H9 (cell line): ENCODE results near the gene ATG5. TPM values are rescaled to one million over a fixed set of nuclear protein-coding genes. Genes with fewer than 3 reads are reported as not detected.

Experiments
- DNase-seq: peaks from one replicate; pipeline ENCODE4 v3.0.0-alpha.2; 2017
- H2AFZ ChIP-seq: one replicate; pipeline ENCODE4 v1.6.1; 2013; ENCODE audit warnings: mild to moderate bottlenecking, low read length, control low read depth, moderate library complexity
- H2AK5ac ChIP-seq: 2 replicates; pipeline ENCODE4 v1.6.1; 2013; ENCODE audit warnings: low read length, control low read depth, mixed read lengths; ENCODE audit not compliant: insufficient read length
- H2BK120ac ChIP-seq: one replicate; pipeline ENCODE4 v1.6.1; 2013; ENCODE audit warnings: low read depth, mild to moderate bottlenecking, low read length, control low read depth, inconsistent platforms; ENCODE audit not compliant: poor library complexity, severe bottlenecking
- H2BK12ac ChIP-seq: 2 replicates; pipeline ENCODE4 v1.6.1; 2013; ENCODE audit warnings: low read length, control low read depth, mixed read lengths, low read depth; ENCODE audit not compliant: insufficient read length
- H2BK15ac ChIP-seq: 2 replicates; pipeline ENCODE4 v1.6.1; 2013; ENCODE audit warnings: low read depth, low read length, control low read depth
- H2BK20ac ChIP-seq: one replicate; pipeline ENCODE4 v1.6.1; 2013; ENCODE audit warnings: low read depth, mild to moderate bottlenecking, low read length, control low read depth, inconsistent platforms; ENCODE audit not compliant: poor library complexity, severe bottlenecking
- H2BK5ac ChIP-seq: 2 replicates; pipeline ENCODE4 v1.6.1; 2013; ENCODE audit warnings: low read length, control low read depth, mixed read lengths; ENCODE audit not compliant: insufficient read length
- H3K14ac ChIP-seq: 2 replicates; pipeline ENCODE4 v1.6.1; 2013; ENCODE audit warnings: low read length, control low read depth; ENCODE audit not compliant: insufficient read depth
- H3K18ac ChIP-seq: 2 replicates; pipeline ENCODE4 v1.6.1; 2013; ENCODE audit warnings: low read depth, mild to moderate bottlenecking, mixed read lengths, low read length, control low read depth; ENCODE audit not compliant: insufficient read length
- H3K23ac ChIP-seq: 2 replicates; pipeline ENCODE4 v1.6.1; 2013; ENCODE audit warnings: low read length, control low read depth, mixed read lengths, low read depth; ENCODE audit not compliant: insufficient read length
- H3K23me2 ChIP-seq: 2 replicates; pipeline ENCODE4 v1.6.1; 2013; ENCODE audit warnings: low read depth, mild to moderate bottlenecking, mixed read lengths, low read length, control low read depth; ENCODE audit not compliant: insufficient read length, poor library complexity, severe bottlenecking
- H3K27ac ChIP-seq: 2 replicates; pipeline ENCODE4 v1.5.1; 2013; ENCODE audit warnings: low read length, control low read depth, mixed read lengths, low read depth; ENCODE audit not compliant: insufficient read length
- H3K27me3 ChIP-seq: 2 replicates; pipeline ENCODE4 v1.6.1; 2013; ENCODE audit warnings: low read length, control low read depth, inconsistent platforms; ENCODE audit not compliant: insufficient read depth
- H3K4ac ChIP-seq: 2 replicates; pipeline ENCODE4 v1.6.1; 2013; ENCODE audit warnings: low read depth, mild to moderate bottlenecking, control low read depth, inconsistent platforms, low read length, moderate library complexity
- H3K4me1 ChIP-seq: 2 replicates; pipeline ENCODE4 v1.6.1; 2013; ENCODE audit warnings: low read length, control low read depth, inconsistent platforms; ENCODE audit not compliant: insufficient read depth
- H3K4me2 ChIP-seq: 2 replicates; pipeline ENCODE4 v1.6.1; 2013; ENCODE audit warnings: low read length, control low read depth, mixed read lengths; ENCODE audit not compliant: insufficient read length, insufficient read depth
- H3K56ac ChIP-seq: 2 replicates; pipeline ENCODE4 v1.6.1; 2013; ENCODE audit warnings: low read depth, mild to moderate bottlenecking, mixed read lengths, low read length, control low read depth; ENCODE audit not compliant: insufficient read length
- H3K79me1 ChIP-seq: 2 replicates; pipeline ENCODE4 v1.6.1; 2013; ENCODE audit warnings: low read depth, mild to moderate bottlenecking, moderate library complexity, low read length, control low read depth, inconsistent platforms; ENCODE audit not compliant: insufficient read depth, poor library complexity, severe bottlenecking
- H3K79me2 ChIP-seq: 2 replicates; pipeline ENCODE4 v1.6.1; 2013; ENCODE audit warnings: low read length, control low read depth, inconsistent platforms; ENCODE audit not compliant: insufficient read depth
- H3K9ac ChIP-seq: 2 replicates; pipeline ENCODE4 v1.6.1; 2013; ENCODE audit warnings: low read length, control low read depth, mixed read lengths; ENCODE audit not compliant: insufficient read length; ENCODE audit errors: extremely low read depth
- H3K9me3 ChIP-seq: one replicate; pipeline ENCODE4 v1.6.1; 2013; ENCODE audit warnings: low read depth, low read length, inconsistent platforms; ENCODE audit not compliant: control insufficient read depth
- H3T11ph ChIP-seq: one replicate; pipeline ENCODE4 v1.6.1; 2013; ENCODE audit warnings: mild to moderate bottlenecking, low read length, control low read depth, inconsistent platforms
- H4K20me1 ChIP-seq: one replicate; pipeline ENCODE4 v1.6.1; 2013; ENCODE audit not compliant: control insufficient read depth, insufficient read length, insufficient read depth
- H4K5ac ChIP-seq: 2 replicates; pipeline ENCODE4 v1.6.1; 2013; ENCODE audit warnings: low read depth, mild to moderate bottlenecking, mixed read lengths, low read length, control low read depth; ENCODE audit not compliant: insufficient read length
- H4K8ac ChIP-seq: replicated peaks from 2 replicates; pipeline ENCODE4 v1.6.1; 2013; ENCODE audit warnings: low read length, control low read depth, mixed read lengths, low read depth; ENCODE audit not compliant: insufficient read length
- H4K91ac ChIP-seq: 2 replicates; pipeline ENCODE4 v1.6.1; 2013; ENCODE audit warnings: low read depth, mild to moderate bottlenecking, moderate library complexity, mixed read lengths, low read length, control low read depth; ENCODE audit not compliant: insufficient read length
- H3K27ac Mint-ChIP-seq, 3 experiments: 2 replicates in 2 of 3; 3 replicates in 1 of 3; pipeline ENCODE4 v1.8.0; 2020 to 2021; ENCODE audit warnings: mixed read lengths in 3 of 3, mild to moderate bottlenecking in 1 of 3, moderate library complexity in 1 of 3
- H3K27me3 Mint-ChIP-seq: 2 replicates; pipeline ENCODE4 v1.8.0; 2021; ENCODE audit warnings: low read depth, mild to moderate bottlenecking, moderate library complexity, mixed read lengths
- H3K36me3 Mint-ChIP-seq, 3 experiments: 2 replicates in 2 of 3; 3 replicates in 1 of 3; pipeline ENCODE4 v1.8.0; 2020 to 2021; ENCODE audit warnings: low read depth in 3 of 3, mixed read lengths in 3 of 3; ENCODE audit not compliant: insufficient read depth in 1 of 3
- H3K4me1 Mint-ChIP-seq, 2 experiments: 2 replicates each; pipeline ENCODE4 v1.8.0; 2020; ENCODE audit warnings: mixed read lengths in 2 of 2
- H3K4me3 Mint-ChIP-seq, 2 experiments: 2 replicates in 1 of 2; 3 replicates in 1 of 2; pipeline ENCODE4 v1.8.0; 2020 to 2021; ENCODE audit warnings: mild to moderate bottlenecking in 2 of 2, mixed read lengths in 2 of 2, moderate library complexity in 1 of 2
- H3K9me3 Mint-ChIP-seq, 2 experiments: 2 replicates in 1 of 2; 3 replicates in 1 of 2; pipeline ENCODE4 v1.8.0; 2020; ENCODE audit warnings: mild to moderate bottlenecking in 2 of 2, mixed read lengths in 2 of 2, moderate library complexity in 1 of 2
- CTCF ChIP-seq: fragments of 200-600 bp; sonication (generic); conservative IDR thresholded peaks from 3 replicates; pipeline ENCODE4 v1.8.0; 2021; ENCODE audit warnings: antibody characterized with exemption, mild to moderate bottlenecking
- WGBS: extraction: QIAGEN DNeasy Blood & Tissue Kit; methylation state at CpG from one replicate; pipeline ENCODE4 v1.1.7; 2013; ENCODE audit warnings: missing lambda C conversion rate, low lambda C conversion rate, mixed read lengths; ENCODE audit not compliant: insufficient read length; ENCODE audit errors: extremely low coverage; 5-methylcytosine and 5-hydroxymethylcytosine counted together
- long read RNA-seq: library from polyadenylated mRNA; unstranded; transcript quantifications from one replicate; pipeline ENCODE4 v2.0.0, GENCODE V29; 2020
- total RNA-seq: library from RNA; stranded (reverse); gene quantifications from 2 replicates; pipeline ENCODE4 v1.2.1, GENCODE V29; 2021

The ATG5 gene
- 36.7 and 37.2 TPM in 2 replicates for total RNA-seq
- long read RNA-seq, transcript ATG5-204 (8 exons, 3,216 nt) = major isoform, 321 of 457 reads
- long read RNA-seq, transcript ATG5-201 (8 exons, 3,092 nt) = minor isoform, 11 of 457 reads
- long read RNA-seq, transcript ATG5-208 (7 exons, 3,035 nt) = minor isoform, 73 of 457 reads
- long read RNA-seq, partial matches to known transcripts = 5 of 457 reads
- long read RNA-seq, other reads (novel, unspliced or antisense) = 45 of 457 reads

GRCh38 chr6:106325336-106326178 is at the start of gene ATG5:
TSS of gene ATG5 (minus strand) at chr6:106325760. CDS start at chr6:106316208, 9,552 bp downstream.
- no peak within 1 kb of the TSS for H3K4ac ChIP-seq
- no peaks in the 10 kb centered on the region for H3K27me3 ChIP-seq
- no peak within 1 kb of the TSS for H3K56ac ChIP-seq
- Mint-ChIP-seq H3K27me3 (peaks cover 11% of the 10 kb centered on the region), H3K9me3 (no peaks in the 10 kb centered on the region), H3K4me1 (peaks cover 23 to 24% of the 10 kb centered on the region in 2 experiments), H3K36me3 (peaks cover 0 to 10% (median 6%) of the 10 kb centered on the region in 3 experiments; a peak in 4 of 7 replicates), H3K4me3 (peak within 1 kb of the TSS; percentile 93), H3K27ac (peak within 1 kb of the TSS; percentile 90 to 97 (median 91))
- no peak within 1 kb of the TSS for H2BK20ac ChIP-seq
- no peak within 1 kb of the TSS for H4K5ac ChIP-seq
- H4K91ac ChIP-seq = no peak within 1 kb of the TSS
- H2AK5ac ChIP-seq = no peak within 1 kb of the TSS
- H4K8ac ChIP-seq = no peak within 1 kb of the TSS
- no CpG with 5 or more reads among the region's 56 CpGs for WGBS
- H3T11ph ChIP-seq = no peak within 1 kb of the TSS
- no peak within 1 kb of the TSS for H2BK5ac ChIP-seq
- H2BK120ac ChIP-seq = no peak within 1 kb of the TSS
- H3K27ac ChIP-seq = peak within 1 kb of the TSS; percentile 62
- TF ChIP-seq CTCF = no peak
- H3K9me3 ChIP-seq = no peaks in the 10 kb centered on the region
- H3K9ac ChIP-seq = peak within 1 kb of the TSS; percentile 72
- no peak within 1 kb of the TSS for H3K23ac ChIP-seq
- H3K79me1 ChIP-seq = peaks cover 7% of the 10 kb centered on the region
- no peak within 1 kb of the TSS for H2BK15ac ChIP-seq
- no peaks in the 10 kb centered on the region for H4K20me1 ChIP-seq
- peaks cover 19% of the 10 kb centered on the region; the same call in 1 of the 2 replicates for H3K79me2 ChIP-seq
- no peak within 1 kb of the TSS for H2AFZ ChIP-seq
- no peaks in the 10 kb centered on the region for H3K23me2 ChIP-seq
- H3K14ac ChIP-seq = peak within 1 kb of the TSS; percentile 93
- no peak within 1 kb of the TSS for H2BK12ac ChIP-seq
- peak within 1 kb of the TSS; percentile 75 for H3K4me2 ChIP-seq
- H3K18ac ChIP-seq = peak within 1 kb of the TSS; percentile 83
- H3K4me1 ChIP-seq = no peaks in the 10 kb centered on the region
- peak; percentile 100 for DNase-seq
